Endothelial cell of umbilical vein (primary cell): ENCODE results near the gene MROH7. TPM values are rescaled to one million over a fixed set of nuclear protein-coding genes. Genes with fewer than 3 reads are reported as not detected.

ENCODE experiments used
- BruUV-seq: library from RNA; stranded (reverse); fragments of 400-500 nt; replicated peaks from 2 replicates; lab custom pipeline; 2021; lab: Mats Ljungman, UMichigan
- CTCF ChIA-PET: fragments of 300-600, 350-600 bp; sonication (Branson Sonifier 250); formaldehyde crosslinking; loops from one replicate; lab custom pipeline; 2021; ENCODE audit warnings: antibody characterized with exemption, inconsistent platforms; lab: Charles Lee
- POLR2A ChIA-PET: fragments of 300-600, 350-600 bp; sonication (Branson Sonifier 250); formaldehyde crosslinking; loops from one replicate; lab custom pipeline; 2021; ENCODE audit warnings: antibody characterized with exemption, inconsistent platforms; lab: Charles Lee
- DNase-seq: peaks from one replicate; pipeline ENCODE4 v3.0.0-alpha.2; 2011; ENCODE audit warnings: low read depth, low spot score
- FAIRE-seq: peaks from 2 replicates; lab custom pipeline; 2011; peaks lifted over from hg19 to GRCh38; lab: Jason Lieb, UNC
- H2AFZ ChIP-seq: 2 replicates; pipeline ENCODE4 v1.6.0; 2012; ENCODE audit warnings: low read depth, low read length, control low read depth, inconsistent platforms
- H3K27ac ChIP-seq: 2 replicates; pipeline ENCODE4 v1.5.1; 2011; ENCODE audit warnings: low read depth, mild to moderate bottlenecking, control low read depth, low read length, moderate library complexity; ENCODE audit not compliant: insufficient read depth
- H3K27me3 ChIP-seq, 2 experiments: 2 replicates each; pipeline versions ENCODE4 v1.6.0 to v1.6.1; 2011; ENCODE audit warnings: low read length in 2 of 2, mixed read lengths in 1 of 2; ENCODE audit not compliant: control insufficient read depth in 2 of 2, insufficient read depth in 2 of 2
- H3K36me3 ChIP-seq, 2 experiments: 2 replicates in 1 of 2; 3 replicates in 1 of 2; pipeline ENCODE4 v1.5.1; 2011; ENCODE audit warnings: low read length in 2 of 2, mild to moderate bottlenecking in 1 of 2, moderate library complexity in 1 of 2; ENCODE audit not compliant: control insufficient read depth in 2 of 2, insufficient read depth in 2 of 2; ENCODE audit errors: extremely low read depth in 1 of 2
- H3K4me1 ChIP-seq: 3 replicates; pipeline ENCODE4 v1.5.1; 2011; ENCODE audit warnings: mild to moderate bottlenecking, low read length; ENCODE audit not compliant: control insufficient read depth, insufficient read depth; ENCODE audit errors: extremely low read depth
- H3K4me2 ChIP-seq: 2 replicates; pipeline ENCODE4 v1.6.1; 2011; ENCODE audit warnings: low read length, control low read depth, mixed read lengths; ENCODE audit not compliant: insufficient read depth
- H3K4me3 ChIP-seq, 3 experiments: fragments of 200-600 bp in 1 of 3; sonication (generic), shearing (Covaris generic) in 1 of 3; replicated peaks in 1 of 3; 2 replicates each; pipeline ENCODE4 v1.5.1; 2011 to 2016; ENCODE audit warnings: control low read depth in 3 of 3, low read length in 3 of 3, mild to moderate bottlenecking in 2 of 3, inconsistent platforms in 1 of 3, low read depth in 1 of 3, moderate library complexity in 1 of 3; ENCODE audit not compliant: insufficient read depth in 1 of 3
- H3K79me2 ChIP-seq: 2 replicates; pipeline ENCODE4 v1.6.0; 2012; ENCODE audit warnings: low read length, inconsistent platforms; ENCODE audit not compliant: control insufficient read depth, insufficient read depth
- H3K9ac ChIP-seq: replicated peaks from 2 replicates; pipeline ENCODE3; 2011; ENCODE audit warnings: low read length, control low read depth; ENCODE audit not compliant: insufficient read depth; ENCODE audit errors: extremely low read depth
- H3K9me1 ChIP-seq: replicated peaks from 3 replicates; pipeline ENCODE4 v1.6.0; 2011; ENCODE audit warnings: mild to moderate bottlenecking, low read length; ENCODE audit not compliant: control insufficient read depth, insufficient read depth; ENCODE audit errors: extremely low read depth
- H3K9me3 ChIP-seq: replicated peaks from 2 replicates; pipeline ENCODE4 v1.5.1; 2012; ENCODE audit warnings: low read length, inconsistent platforms; ENCODE audit not compliant: control insufficient read depth, insufficient read depth
- H4K20me1 ChIP-seq: replicated peaks from 2 replicates; pipeline ENCODE3; 2011; ENCODE audit warnings: mild to moderate bottlenecking, low read length; ENCODE audit not compliant: control insufficient read depth, insufficient read depth; ENCODE audit errors: extremely low read depth
- EZH2 ChIP-seq: IDR thresholded peaks from 2 replicates; pipeline ENCODE4 v1.6.1; 2012; ENCODE audit warnings: borderline replicate concordance, low read depth, mild to moderate bottlenecking, moderate library complexity, low read length, inconsistent platforms; ENCODE audit not compliant: severe bottlenecking
- FOS ChIP-seq: IDR thresholded peaks from 2 replicates; pipeline ENCODE4 v1.6.1; 2011; ENCODE audit warnings: mild to moderate bottlenecking, low read length, moderate library complexity, borderline replicate concordance; ENCODE audit not compliant: insufficient read depth
- GATA2 ChIP-seq: IDR thresholded peaks from 2 replicates; pipeline ENCODE4 v1.7.0; 2011; ENCODE audit warnings: low read depth, mild to moderate bottlenecking, moderate library complexity, mixed read lengths, low read length; ENCODE audit not compliant: insufficient read length, insufficient read depth
- JUN ChIP-seq: IDR thresholded peaks from 2 replicates; pipeline ENCODE4 v1.6.1; 2011; ENCODE audit warnings: borderline replicate concordance, low read depth; ENCODE audit not compliant: insufficient read length, insufficient read depth
- MYC ChIP-seq: IDR thresholded peaks from one replicate; pipeline ENCODE4 v1.6.1; 2011; ENCODE audit warnings: mild to moderate bottlenecking, low read depth, low read length
- POLR2A ChIP-seq: IDR thresholded peaks from 2 replicates; pipeline ENCODE4 v1.6.1; 2012; ENCODE audit warnings: low read depth, mild to moderate bottlenecking, control low read depth, low read length
- POLR2AphosphoS5 ChIP-seq: IDR thresholded peaks from 2 replicates; pipeline ENCODE4 v1.6.1; 2012; ENCODE audit warnings: low read depth, mild to moderate bottlenecking, control low read depth, low read length, moderate library complexity; ENCODE audit not compliant: insufficient read depth
- dilution Hi-C: fragments of 300-500 bp; cut with MboI; formaldehyde crosslinking; loops from one replicate; pipeline ENCODE4 v1.15.0; 2019; ENCODE audit warnings: low sequenced_read_pairs; ENCODE audit not compliant: extremely low pct_ligation_motif_present
- intact Hi-C: fragments of 100-400 bp; cut with micrococcal nuclease; formaldehyde crosslinking; loops from one replicate; pipeline ENCODE4 v1.10.0; 2022
- polyA plus RNA-seq, 4 experiments: library from polyadenylated mRNA; depleted of rRNA in 3 of 4; stranded (reverse) in 3 of 4; unstranded in 1 of 4; fragments of >200 nt; gene quantifications; 2 replicates each; pipeline versions ENCODE4 v1.2.1 to v1.2.3, GENCODE V29; 2011 to 2012; ENCODE audit warnings: missing spikeins in 1 of 4
- total RNA-seq: library from RNA; stranded (reverse); gene quantifications from 2 replicates; pipeline ENCODE4 v1.2.3, GENCODE V29; 2021
- TF ChIP-seq, protein P1 (sequence below): IDR thresholded peaks from 2 replicates; pipeline ENCODE4 v1.6.1; 2011; ENCODE audit not compliant: insufficient read depth, insufficient read length
- TF ChIP-seq, protein P2 (sequence below), 2 donors: IDR thresholded peaks; 1 replicate in 1 of 2; 2 replicates in 1 of 2; pipeline ENCODE4 v1.5.1; 2011; ENCODE audit warnings: low read length in 2 of 2, mild to moderate bottlenecking in 2 of 2, moderate library complexity in 2 of 2, control low read depth in 1 of 2, inconsistent platforms in 1 of 2, low read depth in 1 of 2; ENCODE audit not compliant: insufficient read depth in 1 of 2; ENCODE audit errors: extremely low read depth in 1 of 2

The MROH7 gene
- total and polyA plus RNA-seq, 2 donors (not counting 3 experiments of a cell fraction or from before 2014, with no cell fraction given) = 0.06 to 0.24 TPM

DNA sequence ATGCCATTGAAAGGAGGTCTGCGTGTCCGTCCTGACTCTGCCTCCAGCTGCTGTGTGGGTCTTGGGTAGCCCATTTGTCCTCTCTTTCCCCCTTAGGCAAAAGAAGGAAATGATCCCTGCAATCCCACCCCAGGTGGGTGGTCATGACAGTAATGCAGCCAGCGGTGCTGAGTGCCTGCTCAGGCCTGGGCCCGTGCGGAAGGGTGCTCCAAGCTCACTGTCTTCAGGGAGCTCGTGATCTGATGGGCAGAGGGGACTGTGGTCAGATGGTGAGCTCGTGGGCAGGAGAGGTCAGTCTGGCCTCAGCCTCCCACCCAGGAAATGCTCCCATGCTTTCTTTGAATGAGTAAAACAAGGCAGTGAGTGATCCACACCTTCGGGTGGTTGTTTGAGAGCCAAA lies 38.8 kb downstream of the MROH7 start:
- Histone ChIP-seq H3K27me3 (peaks cover 0 to 4% of the 10 kb centered on the region in 2 experiments), H4K20me1 (no peaks in the 10 kb centered on the region), H3K27ac (no peak overlapping the region), H2AFZ (no peak overlapping the region), H3K9me1 (no peaks in the 10 kb centered on the region), H3K4me3 (no peak overlapping the region), H3K9ac (no peak overlapping the region), H3K79me2 (no peaks in the 10 kb centered on the region), H3K4me1 (no peaks in the 10 kb centered on the region), H3K9me3 (no peaks in the 10 kb centered on the region), H3K36me3 (no peaks in the 10 kb centered on the region), H3K4me2 (no peak overlapping the region)
- dilution Hi-C loops (no loop called here), intact Hi-C loops (no loop called here)
- BruUV-seq = no TSS peak
- DNase-seq (no peak), FAIRE-seq (no peak)
- CTCF ChIA-PET = interaction anchor here (1.2 kb wide), 1 partner anchor 11 kb away, joined by 3 read pairs; no protein-coding TSS in a partner anchor
- POLR2A ChIA-PET = no interaction called here
- TF ChIP-seq POLR2A = no peak
- TF ChIP-seq MYC = no peak
- no peak for TF ChIP-seq POLR2AphosphoS5
- TF ChIP-seq JUN = no peak
- TF ChIP-seq FOS = no peak
- TF ChIP-seq EZH2 = no peak
- TF ChIP-seq, protein P1, sequence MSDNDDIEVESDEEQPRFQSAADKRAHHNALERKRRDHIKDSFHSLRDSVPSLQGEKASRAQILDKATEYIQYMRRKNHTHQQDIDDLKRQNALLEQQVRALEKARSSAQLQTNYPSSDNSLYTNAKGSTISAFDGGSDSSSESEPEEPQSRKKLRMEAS = no peak

DNA sequence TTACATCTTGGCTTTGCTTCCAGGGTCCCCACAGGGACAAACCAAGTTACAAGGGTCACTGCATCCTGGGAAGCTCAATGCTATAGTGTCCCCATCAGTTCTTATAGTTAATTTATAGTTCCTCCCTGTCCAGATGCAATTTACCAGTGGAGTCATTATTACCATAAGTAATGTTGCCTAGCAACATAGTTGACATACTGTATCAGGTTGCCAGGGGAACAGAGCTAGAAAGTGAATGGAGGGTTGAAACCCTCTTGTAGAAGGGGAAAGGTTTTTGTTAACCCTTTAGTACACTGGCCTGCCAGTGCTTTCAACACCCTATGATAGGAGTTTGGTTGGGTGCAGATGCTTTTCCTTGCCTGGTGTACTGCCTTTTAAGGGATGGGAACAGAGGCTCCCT lies 39.8 kb downstream of the MROH7 start:
- Histone ChIP-seq H3K27ac (no peak overlapping the region), H3K9me1 (no peaks in the 10 kb centered on the region), H3K4me2 (no peak overlapping the region), H4K20me1 (no peaks in the 10 kb centered on the region), H3K4me3 (no peak overlapping the region), H3K4me1 (no peaks in the 10 kb centered on the region), H3K36me3 (no peaks in the 10 kb centered on the region), H2AFZ (no peak overlapping the region), H3K9ac (no peak overlapping the region), H3K79me2 (no peaks in the 10 kb centered on the region), H3K9me3 (no peaks in the 10 kb centered on the region), H3K27me3 (peaks cover 0 to 4% of the 10 kb centered on the region in 2 experiments)
- FAIRE-seq (no peak), DNase-seq (no peak)
- ChIA-PET CTCF (interaction anchor here (1.6 kb wide), 1 partner anchor 9 kb away, joined by 4 read pairs; no protein-coding TSS in a partner anchor), POLR2A (no interaction called here)
- dilution Hi-C loops (no loop called here), intact Hi-C loops (no loop called here)
- TF ChIP-seq JUN = no peak
- TF ChIP-seq, protein P2, sequence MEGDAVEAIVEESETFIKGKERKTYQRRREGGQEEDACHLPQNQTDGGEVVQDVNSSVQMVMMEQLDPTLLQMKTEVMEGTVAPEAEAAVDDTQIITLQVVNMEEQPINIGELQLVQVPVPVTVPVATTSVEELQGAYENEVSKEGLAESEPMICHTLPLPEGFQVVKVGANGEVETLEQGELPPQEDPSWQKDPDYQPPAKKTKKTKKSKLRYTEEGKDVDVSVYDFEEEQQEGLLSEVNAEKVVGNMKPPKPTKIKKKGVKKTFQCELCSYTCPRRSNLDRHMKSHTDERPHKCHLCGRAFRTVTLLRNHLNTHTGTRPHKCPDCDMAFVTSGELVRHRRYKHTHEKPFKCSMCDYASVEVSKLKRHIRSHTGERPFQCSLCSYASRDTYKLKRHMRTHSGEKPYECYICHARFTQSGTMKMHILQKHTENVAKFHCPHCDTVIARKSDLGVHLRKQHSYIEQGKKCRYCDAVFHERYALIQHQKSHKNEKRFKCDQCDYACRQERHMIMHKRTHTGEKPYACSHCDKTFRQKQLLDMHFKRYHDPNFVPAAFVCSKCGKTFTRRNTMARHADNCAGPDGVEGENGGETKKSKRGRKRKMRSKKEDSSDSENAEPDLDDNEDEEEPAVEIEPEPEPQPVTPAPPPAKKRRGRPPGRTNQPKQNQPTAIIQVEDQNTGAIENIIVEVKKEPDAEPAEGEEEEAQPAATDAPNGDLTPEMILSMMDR (IDR thresholded peaks at IDR 0.05; ENCODE audit: extremely low read depth in 1 of 2, insufficient read depth in 1 of 2, low read depth in 1 of 2, low read length in 2 of 2) = no peak
- no peak for TF ChIP-seq GATA2
- no peak for TF ChIP-seq MYC
- TF ChIP-seq POLR2AphosphoS5 = no peak
- no peak for TF ChIP-seq POLR2A
- TF ChIP-seq FOS = no peak
- TF ChIP-seq EZH2 = no peak
- TF ChIP-seq, protein P1 = no peak
- no TSS peak for BruUV-seq
